GM18519 (cell line): ENCODE measurements around the gene TOMM22.
"Not testable (repeated sequence)": the region's sequence is repeated elsewhere in the genome, so short reads cannot be mapped to it uniquely, and the experiment has no call there.

Experiments used
- ATAC-seq: cut with Tn5 transposase; IDR thresholded peaks from one replicate; pipeline ENCODE4 v1.9.1; 2021; ENCODE audit warnings: mild to moderate bottlenecking, moderate library complexity; ENCODE audit not compliant: unreplicated experiment, low FRiP score

Gene TOMM22

GRCh38 chr22:38681582-38682335 lies at the start of gene TOMM22:
Gene TOMM22, plus strand, starts transcription at chr22:38681957. Its CDS starts 22 bp downstream, at chr22:38681979.
- ATAC-seq: peak; percentile 59

DNA sequence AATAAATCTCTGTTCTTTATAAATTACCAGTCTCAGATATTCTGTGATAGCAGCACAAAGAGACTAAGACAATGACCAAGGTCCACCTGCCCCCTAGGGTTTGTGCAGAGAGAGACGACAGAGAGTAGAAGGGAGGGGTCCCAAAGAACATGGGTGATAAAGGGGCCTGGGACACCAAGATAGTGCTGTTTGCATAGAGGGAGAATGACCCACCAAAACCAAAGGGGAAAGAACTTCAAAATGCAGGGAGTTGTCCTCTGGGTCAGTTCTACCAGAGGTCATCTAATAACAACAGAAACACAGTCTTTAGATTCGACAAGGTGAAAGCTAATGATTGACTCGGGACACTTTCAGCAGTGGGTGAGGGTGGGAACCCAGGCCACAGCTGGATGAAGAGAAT lies 49.2 kb upstream of the TOMM22 start:
- ATAC-seq: no peak

- ATAC-seq: no peak
Measured at GRCh38 chr22:38638216-38638615, 43.5 kb upstream of the TOMM22 start.

- no peak for ATAC-seq
Measured at GRCh38 chr22:38638728-38639127, 43.0 kb upstream of the TOMM22 start.

- ATAC-seq: no peak
Measured at GRCh38 chr22:38641476-38642040, 40.2 kb upstream of the TOMM22 start.

- not testable (repeated sequence) for ATAC-seq
Measured at GRCh38 chr22:38644245-38644644, 37.5 kb upstream of the TOMM22 start.

- ATAC-seq: no peak
Measured at GRCh38 chr22:38645430-38645829, 36.3 kb upstream of the TOMM22 start.

DNA sequence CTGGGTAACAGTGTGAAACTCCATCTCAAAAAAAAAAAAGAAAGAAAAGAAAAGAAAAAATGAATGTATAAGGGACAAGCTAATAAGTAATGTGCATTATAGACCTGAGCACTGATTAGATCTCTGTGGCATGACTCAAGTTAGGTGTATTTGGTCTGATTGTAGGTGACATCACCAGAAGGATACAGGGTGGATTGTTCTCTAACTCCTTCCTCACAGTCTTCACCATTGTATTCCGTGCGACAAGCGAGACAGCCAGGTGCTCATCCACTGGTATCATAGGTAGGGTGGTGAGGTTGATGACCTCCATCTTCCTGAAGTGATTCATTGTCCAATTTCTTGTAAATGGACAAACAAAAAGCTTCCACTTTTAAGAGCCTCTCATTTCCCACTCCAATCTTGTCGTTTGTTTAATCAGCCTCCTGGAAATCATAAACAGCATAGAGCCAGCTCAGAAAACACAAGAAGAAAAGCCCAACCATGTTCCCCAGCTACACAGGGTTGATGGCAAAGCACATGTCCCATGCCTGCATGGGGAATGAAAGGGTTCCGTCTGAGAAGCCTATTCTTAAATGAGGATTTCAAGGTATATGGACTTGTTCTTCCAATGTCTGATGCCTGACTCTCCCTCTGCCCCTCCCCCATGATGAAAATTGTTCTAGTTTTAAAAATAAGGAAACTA lies 31.8 kb upstream of the TOMM22 start:
- no peak for ATAC-seq

- no peak for ATAC-seq
Measured at GRCh38 chr22:38652859-38653258, 28.9 kb upstream of the TOMM22 start.

GRCh38 chr22:38653741-38654140 lies 28.0 kb upstream of the TOMM22 start:
- ATAC-seq: no peak

GRCh38 chr22:38655519-38656255 lies 26.1 kb upstream of the TOMM22 start:
- ATAC-seq: no peak

DNA sequence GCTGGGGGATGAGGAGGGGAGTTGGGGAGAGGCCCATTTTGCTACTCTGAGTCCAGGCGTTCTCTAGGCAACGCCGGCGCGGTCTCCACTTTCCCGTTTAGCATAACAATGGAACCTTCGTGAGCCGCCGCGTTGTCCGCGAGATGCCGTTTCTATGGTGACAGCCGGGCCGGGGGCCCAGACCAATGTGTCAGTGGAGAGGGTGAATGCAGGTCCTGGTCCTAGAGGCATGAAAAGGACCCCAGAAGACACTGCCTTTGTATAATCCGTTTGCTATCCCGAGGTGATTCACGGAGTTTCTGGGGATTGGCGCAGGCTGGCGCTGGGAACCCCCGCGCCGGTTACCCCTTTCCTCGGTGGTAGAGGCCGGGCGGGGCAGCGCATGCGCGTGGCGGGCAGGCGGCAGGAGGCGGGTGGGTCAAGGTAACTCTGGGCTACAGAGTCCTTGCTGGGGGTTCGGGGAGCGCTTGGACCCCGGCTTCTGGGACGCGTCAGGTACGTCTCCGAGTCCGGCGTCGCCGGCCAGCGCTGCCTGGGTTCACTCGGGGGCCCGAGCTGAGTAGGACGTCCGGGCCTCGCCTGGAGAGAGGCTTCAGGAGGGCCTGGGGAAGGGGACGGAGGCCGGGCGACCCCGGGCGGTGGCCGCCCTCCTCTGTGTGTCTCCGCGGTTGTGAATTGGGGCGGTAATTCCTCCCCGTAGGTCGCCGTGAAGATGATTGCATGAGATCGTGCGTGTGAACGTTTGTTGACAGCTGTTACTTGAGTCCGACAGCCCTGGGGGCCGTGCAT lies 25.3 kb upstream of the TOMM22 start, which contains the start of the genes CBY1 and FAM227A:
Gene CBY1, plus strand, starts transcription at position 383 of the 789 bp plus-strand sequence. CDS start 11,417 bp downstream, outside the sequence.
Gene FAM227A, minus strand, starts transcription at position 137 of the 789 bp plus-strand sequence. CDS start 6,224 bp downstream, outside the sequence.
- ATAC-seq: peak; percentile 46

GRCh38 chr22:38657045-38657909 lies 24.5 kb upstream of the TOMM22 start:
- peak; percentile 16 for ATAC-seq

GRCh38 chr22:38674888-38675287 lies 6.9 kb upstream of the TOMM22 start:
- ATAC-seq: no peak

DNA sequence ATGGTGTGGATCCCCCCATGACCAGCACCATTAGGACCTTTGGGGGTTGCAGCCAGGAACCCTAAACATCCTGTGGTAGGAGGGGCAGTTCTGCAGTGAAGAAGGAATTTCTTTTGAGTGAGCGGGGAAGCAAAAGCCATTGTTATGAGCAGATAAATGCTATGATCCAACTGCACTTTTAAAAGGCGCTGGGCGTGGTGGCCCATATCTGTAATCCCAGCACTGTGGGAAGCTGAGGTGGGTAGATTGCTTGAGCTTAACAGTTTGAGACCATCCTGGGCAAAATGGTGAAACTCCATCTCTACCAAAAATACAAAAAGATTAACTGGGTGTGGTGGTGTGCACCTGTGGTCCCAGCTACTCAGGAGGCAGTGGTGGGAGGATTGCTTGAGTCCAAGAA lies 5.9 kb upstream of the TOMM22 start:
- no peak for ATAC-seq

DNA sequence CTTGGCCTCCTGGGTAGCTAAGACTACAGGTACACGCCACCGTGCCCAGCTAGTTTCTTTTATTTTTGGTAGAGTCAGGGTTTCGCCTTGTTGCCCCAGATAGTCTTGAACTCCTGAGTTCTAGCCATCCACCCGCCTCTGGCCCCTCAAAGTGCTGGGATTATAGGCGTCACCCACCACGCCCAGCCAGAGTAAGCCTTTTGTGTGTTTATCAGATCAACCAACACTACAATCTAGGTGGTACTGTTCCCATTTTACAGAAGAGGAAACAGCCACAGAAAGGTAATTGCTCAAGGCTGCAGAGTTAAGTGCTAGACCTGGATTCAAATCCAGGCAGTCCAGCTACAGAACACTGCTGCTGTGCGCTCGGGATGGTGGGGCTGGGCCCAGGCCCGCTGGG lies 3.1 kb downstream of the TOMM22 start:
- ATAC-seq: no peak

- ATAC-seq: no peak
Measured at GRCh38 chr22:38685761-38686160, 4.0 kb downstream of the TOMM22 start.

DNA sequence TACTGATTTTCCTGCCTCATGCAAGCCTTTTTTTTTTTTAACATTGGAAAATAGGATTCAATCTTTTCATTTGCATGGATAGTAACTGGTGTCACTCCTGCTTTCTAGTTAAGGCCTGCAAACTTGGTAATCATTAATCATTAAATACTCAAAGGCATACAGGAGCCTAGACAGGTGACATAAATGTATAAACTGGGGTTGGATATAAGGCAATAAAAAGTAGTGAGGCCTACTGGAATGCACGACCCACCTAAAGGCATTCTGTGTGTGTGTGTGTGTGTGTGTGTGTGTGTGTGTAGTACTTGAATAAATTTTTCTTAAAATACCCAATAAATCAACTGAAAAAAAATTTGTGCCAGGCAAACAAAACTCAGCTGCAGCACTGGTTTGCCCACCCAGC lies 7.9 kb downstream of the TOMM22 start:
- no peak for ATAC-seq

DNA sequence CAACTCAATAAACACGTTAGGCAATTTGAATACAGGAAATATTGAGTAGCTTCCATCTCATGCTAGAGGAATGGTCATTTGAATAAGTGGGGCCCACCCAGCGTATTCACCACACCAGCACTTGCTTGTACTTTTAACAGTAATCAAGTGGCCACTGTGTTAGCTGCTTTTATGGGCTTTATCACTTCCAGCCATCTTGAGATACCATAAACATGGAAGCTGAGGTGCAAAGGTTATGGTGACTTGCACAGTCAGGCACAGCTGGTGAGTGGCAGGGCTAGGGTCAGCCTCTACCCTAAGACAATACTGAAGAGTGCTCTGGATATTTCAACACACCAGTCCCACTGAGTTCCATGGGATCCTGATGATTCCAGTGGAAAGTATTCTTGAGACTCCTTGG lies 12.3 kb downstream of the TOMM22 start:
- ATAC-seq: no peak
